Raji (cell line): Measurements from ENCODE around the gene BPHL.

Experiments used
- POLR2A ChIP-seq: IDR thresholded peaks from 2 replicates; pipeline ENCODE4 v1.6.1; 2011; ENCODE audit warnings: low read depth, low read length, control low read depth; ENCODE audit not compliant: insufficient read depth

Gene BPHL

GRCh38 chr6:3108746-3109414 lies 9.6 kb upstream of the BPHL start:
- TF ChIP-seq POLR2A, result no peak

DNA sequence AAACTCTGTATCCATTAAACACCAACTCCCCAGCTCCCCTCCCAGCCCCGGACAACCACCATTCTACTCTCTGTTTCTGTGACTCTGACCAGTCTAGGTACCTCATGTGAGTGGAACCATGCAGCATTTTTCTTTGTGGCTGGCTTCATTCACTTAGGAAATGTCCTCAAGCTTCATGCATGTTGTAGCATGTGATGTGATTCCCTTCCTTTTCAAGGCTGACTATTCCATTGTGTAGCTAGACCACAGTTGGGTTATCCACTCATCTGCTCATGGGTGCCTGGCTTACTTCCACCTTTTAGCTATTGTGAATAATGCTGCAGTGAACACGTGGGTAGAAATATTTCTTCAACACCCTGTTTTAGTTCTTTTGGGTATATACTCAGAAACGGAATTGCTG lies 8.8 kb upstream of the BPHL start:
- no peak for TF ChIP-seq POLR2A

GRCh38 chr6:3114377-3114776 lies 4.1 kb upstream of the BPHL start:
- no peak for TF ChIP-seq POLR2A

GRCh38 chr6:3117912-3118352 lies 579 bp upstream of the BPHL start:
- no peak for TF ChIP-seq POLR2A

DNA sequence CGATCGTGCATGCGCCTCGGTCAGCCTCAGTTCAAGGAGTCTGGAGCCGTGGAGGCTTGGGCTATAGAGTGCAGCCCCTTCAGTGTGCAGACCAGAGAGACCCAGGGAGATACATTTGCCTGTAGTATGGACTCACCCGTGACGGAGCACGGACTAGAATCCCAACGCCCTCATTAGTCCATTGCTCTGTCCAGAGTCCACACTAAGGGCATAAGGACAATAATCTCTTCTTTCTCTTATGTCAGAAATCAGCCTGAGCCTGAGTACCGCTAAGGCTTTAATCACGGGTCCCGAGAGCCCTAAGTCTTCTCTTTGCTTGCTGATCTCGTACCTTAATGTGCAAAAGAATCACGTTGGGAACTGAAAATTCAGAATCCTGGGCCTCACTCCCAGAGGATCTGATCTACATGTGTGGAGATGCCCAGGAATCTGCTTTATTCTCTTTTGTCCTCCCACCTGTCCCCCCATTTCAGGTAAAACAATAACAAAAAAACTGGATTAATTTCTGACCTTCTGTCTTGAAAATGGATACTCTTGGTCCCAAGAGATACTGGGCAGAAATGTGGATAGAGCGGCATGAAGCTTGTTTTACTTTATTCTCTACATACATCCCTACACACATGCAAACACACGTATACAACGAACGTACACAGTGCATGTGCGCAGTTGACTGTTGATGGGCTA lies 671 bp downstream of the BPHL start:
- TF ChIP-seq POLR2A, result no peak

DNA sequence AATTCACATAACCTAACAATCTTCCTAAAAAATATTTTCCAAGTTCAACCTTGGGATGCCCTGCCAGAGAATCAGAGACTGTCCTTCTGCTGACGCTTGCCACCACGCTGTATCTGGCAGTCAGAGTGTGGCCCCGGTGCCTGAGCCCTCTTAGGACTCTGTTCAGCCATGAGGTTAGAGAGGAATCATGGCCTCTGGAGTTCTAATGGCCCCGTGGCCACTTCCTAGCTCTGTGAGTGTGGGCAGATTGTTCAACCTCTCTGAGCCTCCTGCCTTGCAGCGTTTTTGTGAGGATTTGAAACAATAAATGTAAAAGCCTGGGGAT lies 2.2 kb downstream of the BPHL start:
- TF ChIP-seq POLR2A, result no peak

DNA sequence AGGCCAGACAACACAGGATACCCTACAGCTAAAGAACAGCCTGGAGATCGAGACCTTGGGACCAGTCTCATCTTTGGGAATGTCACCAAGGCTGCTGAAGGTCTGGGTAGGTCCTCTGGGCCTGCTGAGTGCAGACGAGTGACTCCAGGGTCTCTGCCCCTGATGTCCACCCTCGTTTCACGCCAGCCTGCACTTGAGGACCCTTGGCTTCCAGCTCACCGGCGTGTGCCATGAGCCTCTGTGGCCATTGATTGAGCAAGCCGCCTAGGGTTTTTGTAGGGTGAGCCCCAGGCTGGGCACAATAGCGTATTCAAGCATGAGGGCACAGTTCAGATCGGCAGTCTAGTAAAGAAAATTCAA lies 4.3 kb downstream of the BPHL start:
- TF ChIP-seq POLR2A, result no peak

- TF ChIP-seq POLR2A, result no peak
Measured at GRCh38 chr6:3124667-3125066, 6.2 kb downstream of the BPHL start.

- no peak for TF ChIP-seq POLR2A
Measured at GRCh38 chr6:3125815-3126214, 7.3 kb downstream of the BPHL start.

GRCh38 chr6:3128356-3129108 lies 10.0 kb downstream of the BPHL start:
- no peak for TF ChIP-seq POLR2A

GRCh38 chr6:3131695-3132094 lies 13.2 kb downstream of the BPHL start:
- TF ChIP-seq POLR2A, result no peak

DNA sequence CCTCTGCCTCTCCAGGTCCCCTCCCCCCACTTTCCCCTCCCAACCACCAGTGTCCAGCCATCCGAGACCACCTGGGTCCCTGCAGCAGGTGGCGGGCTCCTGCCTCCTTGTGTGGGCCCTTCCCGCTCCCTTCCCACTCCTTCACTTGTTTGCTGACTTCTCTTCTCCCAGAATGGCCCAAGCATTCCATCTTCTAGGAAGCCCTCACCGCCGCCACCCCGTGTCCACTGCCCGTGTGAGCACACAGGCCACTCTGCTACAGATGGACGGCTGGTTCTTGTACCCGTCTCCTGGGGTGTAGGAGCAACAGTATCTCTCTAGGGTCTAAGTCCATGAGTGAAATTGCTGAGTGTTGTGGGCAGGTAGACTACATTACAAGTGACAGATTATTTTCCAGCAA lies 15.0 kb downstream of the BPHL start:
- TF ChIP-seq POLR2A, result no peak

- no peak for TF ChIP-seq POLR2A
Measured at GRCh38 chr6:3135668-3136291, 17.3 kb downstream of the BPHL start.

- TF ChIP-seq POLR2A, result no peak
Measured at GRCh38 chr6:3136292-3137011, 17.9 kb downstream of the BPHL start.
